Activated naive CD8-positive, alpha-beta T cell treated with anti-CD3 and anti-CD28 coated beads, Interleukin-2, amount 50 U/mL, for 24 hours (primary cell): Measurements from ENCODE around the gene EPC1.
"Not testable (repeated sequence)": the region's sequence is repeated elsewhere in the genome, so short reads cannot be mapped to it uniquely, and the experiment has no call there.

Experiments used
- ATAC-seq: fragments of 150-1000 bp; cut with Tn5 transposase; one replicate; pipeline ENCODE4 v1.10.0; 2021
- DNase-seq: peaks from one replicate; pipeline ENCODE4 v3.0.0; 2021
- H3K27ac Mint-ChIP-seq: one replicate; pipeline ENCODE4 v1.8.0; 2021; ENCODE audit warnings: mild to moderate bottlenecking, mixed read lengths
- H3K27me3 Mint-ChIP-seq: one replicate; pipeline ENCODE4 v1.8.0; 2021; ENCODE audit warnings: mixed read lengths
- H3K36me3 Mint-ChIP-seq: one replicate; pipeline ENCODE4 v1.8.0; 2021; ENCODE audit warnings: low read depth, mixed read lengths
- H3K4me1 Mint-ChIP-seq: one replicate; pipeline ENCODE4 v1.8.0; 2021; ENCODE audit warnings: mixed read lengths
- H3K4me3 Mint-ChIP-seq: one replicate; pipeline ENCODE4 v1.8.0; 2021; ENCODE audit warnings: mild to moderate bottlenecking, moderate library complexity, mixed read lengths
- H3K9me3 Mint-ChIP-seq: one replicate; pipeline ENCODE4 v1.8.0; 2021; ENCODE audit warnings: mixed read lengths

Gene EPC1, protein sequence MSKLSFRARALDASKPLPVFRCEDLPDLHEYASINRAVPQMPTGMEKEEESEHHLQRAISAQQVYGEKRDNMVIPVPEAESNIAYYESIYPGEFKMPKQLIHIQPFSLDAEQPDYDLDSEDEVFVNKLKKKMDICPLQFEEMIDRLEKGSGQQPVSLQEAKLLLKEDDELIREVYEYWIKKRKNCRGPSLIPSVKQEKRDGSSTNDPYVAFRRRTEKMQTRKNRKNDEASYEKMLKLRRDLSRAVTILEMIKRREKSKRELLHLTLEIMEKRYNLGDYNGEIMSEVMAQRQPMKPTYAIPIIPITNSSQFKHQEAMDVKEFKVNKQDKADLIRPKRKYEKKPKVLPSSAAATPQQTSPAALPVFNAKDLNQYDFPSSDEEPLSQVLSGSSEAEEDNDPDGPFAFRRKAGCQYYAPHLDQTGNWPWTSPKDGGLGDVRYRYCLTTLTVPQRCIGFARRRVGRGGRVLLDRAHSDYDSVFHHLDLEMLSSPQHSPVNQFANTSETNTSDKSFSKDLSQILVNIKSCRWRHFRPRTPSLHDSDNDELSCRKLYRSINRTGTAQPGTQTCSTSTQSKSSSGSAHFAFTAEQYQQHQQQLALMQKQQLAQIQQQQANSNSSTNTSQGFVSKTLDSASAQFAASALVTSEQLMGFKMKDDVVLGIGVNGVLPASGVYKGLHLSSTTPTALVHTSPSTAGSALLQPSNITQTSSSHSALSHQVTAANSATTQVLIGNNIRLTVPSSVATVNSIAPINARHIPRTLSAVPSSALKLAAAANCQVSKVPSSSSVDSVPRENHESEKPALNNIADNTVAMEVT

DNA sequence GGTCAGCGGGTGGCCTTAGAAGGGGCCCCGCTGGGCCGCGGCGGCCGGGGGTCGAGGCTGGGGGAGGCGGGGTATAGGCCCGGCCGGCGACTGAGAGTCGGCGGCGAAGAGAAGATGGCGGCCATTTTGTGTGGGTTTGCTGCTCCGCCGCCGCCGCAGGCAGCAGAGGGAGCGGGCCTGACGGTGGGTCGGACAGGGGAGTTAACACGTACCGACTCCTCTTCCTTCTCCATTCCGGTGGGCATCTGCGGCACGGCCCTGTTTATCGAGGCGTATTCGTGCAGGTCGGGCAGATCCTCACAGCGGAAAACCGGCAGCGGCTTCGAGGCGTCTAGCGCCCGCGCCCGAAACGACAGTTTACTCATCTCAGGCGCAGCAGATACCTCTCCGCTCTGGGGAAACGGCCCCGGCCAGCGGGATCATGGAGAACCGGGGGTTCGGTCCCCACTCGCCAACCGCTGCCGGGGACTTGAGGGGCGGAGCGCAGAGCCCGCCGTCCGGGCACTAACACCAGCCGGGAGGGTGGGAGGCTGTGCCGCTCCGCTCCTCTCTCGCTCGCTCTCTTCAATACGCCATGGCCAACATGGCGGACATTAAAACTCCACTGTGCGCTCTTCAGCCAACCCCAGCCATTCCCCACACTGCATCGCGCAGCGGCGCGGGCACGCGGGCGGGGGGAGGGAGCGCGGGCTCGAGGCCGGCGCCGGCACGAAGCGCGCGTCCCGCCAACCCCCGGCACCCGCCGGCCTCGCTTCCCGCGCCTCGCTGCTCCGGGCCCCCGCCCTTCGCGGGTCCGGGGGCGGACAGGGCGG is at the start of gene EPC1:
Gene EPC1, minus strand, starts transcription at position 608 of the 812 bp plus-strand sequence. Its CDS starts 243 bp downstream, at position 365.
- Mint-ChIP-seq H3K9me3 (no peaks in the 10 kb centered on the region), H3K4me1 (peaks cover 64% of the 10 kb centered on the region), H3K27me3 (no peaks in the 10 kb centered on the region), H3K36me3 (peaks cover 20% of the 10 kb centered on the region), H3K27ac (peak within 1 kb of the TSS; percentile 99), H3K4me3 (peak within 1 kb of the TSS; percentile 90)
- peak; percentile 85 for DNase-seq
- peak; percentile 78 for ATAC-seq

DNA sequence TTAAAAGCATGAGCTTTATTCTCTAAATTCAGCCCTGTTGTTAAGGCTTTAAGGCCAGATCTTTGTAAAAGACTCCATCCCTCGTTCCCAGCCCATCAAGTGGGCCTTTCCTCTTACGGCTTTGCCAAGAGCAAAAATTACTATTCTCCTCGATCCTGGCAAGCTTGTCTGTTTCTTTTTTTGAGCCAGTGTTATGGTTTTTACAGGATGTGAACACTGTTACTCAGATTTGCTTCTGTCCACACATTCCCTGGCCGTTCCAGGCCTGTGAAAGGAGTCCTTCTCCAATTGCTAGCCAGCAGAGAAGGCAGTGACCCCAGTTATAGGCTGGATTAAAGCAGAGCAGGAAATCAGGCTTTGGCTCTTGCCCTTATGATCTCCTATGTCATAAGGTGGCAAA is 47.0 kb upstream of the EPC1 start:
- DNase-seq (no peak), ATAC-seq (no peak)
- no peaks in the 10 kb centered on the region for H3K4me1 Mint-ChIP-seq
- no peak overlapping the region for H3K4me3 Mint-ChIP-seq
- H3K9me3 Mint-ChIP-seq = no peaks in the 10 kb centered on the region
- no peaks in the 10 kb centered on the region for H3K27me3 Mint-ChIP-seq
- H3K36me3 Mint-ChIP-seq = no peaks in the 10 kb centered on the region
- no peak overlapping the region for H3K27ac Mint-ChIP-seq

GRCh38 chr10:32392284-32392683 is 45.3 kb upstream of the EPC1 start:
- not testable (repeated sequence) for H3K4me3 Mint-ChIP-seq, DNase-seq, ATAC-seq, H3K4me1 Mint-ChIP-seq, H3K27ac Mint-ChIP-seq, H3K36me3 Mint-ChIP-seq, H3K27me3 Mint-ChIP-seq, H3K9me3 Mint-ChIP-seq

GRCh38 chr10:32390193-32390592 is 43.2 kb upstream of the EPC1 start:
- Mint-ChIP-seq H3K27ac (no peak overlapping the region), H3K4me1 (peaks cover 8% of the 10 kb centered on the region), H3K27me3 (no peaks in the 10 kb centered on the region), H3K9me3 (no peaks in the 10 kb centered on the region), H3K36me3 (no peaks in the 10 kb centered on the region), H3K4me3 (no peak overlapping the region)
- DNase-seq (no peak), ATAC-seq (no peak)

GRCh38 chr10:32388258-32389027 is 41.5 kb upstream of the EPC1 start:
- Mint-ChIP-seq H3K4me1 (peaks cover 14% of the 10 kb centered on the region), H3K9me3 (no peaks in the 10 kb centered on the region), H3K36me3 (no peaks in the 10 kb centered on the region), H3K4me3 (no peak overlapping the region), H3K27ac (no peak overlapping the region), H3K27me3 (no peaks in the 10 kb centered on the region)
- ATAC-seq = no peak
- DNase-seq = no peak

DNA sequence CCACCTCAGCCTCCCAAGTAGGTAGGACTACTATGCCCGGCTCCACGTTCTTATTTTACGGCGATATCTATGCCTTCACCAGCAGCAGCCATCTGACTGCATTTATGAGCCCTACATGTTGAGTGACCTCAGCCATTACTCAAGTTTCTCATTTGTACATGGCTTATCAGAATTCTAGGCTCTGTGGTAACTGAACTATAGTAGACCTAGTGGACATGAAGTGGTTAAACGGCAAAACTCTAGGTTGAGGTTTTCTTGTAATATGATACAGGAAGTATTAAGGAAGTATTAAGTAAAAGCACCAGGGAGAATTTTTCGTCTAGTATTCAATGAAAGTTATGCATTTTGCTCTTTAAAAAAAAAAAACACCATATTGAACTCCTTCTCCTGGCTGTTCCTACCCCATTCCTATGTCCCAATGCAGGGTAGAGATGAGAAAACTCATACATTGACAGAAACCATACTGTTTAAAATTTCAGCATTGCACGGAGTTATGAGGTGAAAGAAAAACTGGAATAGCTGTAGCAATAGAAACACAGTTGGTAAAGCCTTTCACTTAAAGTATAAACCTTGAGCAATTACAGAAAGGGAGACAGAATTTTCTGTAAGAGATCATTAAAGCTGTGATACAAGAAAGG is 39.8 kb upstream of the EPC1 start:
- DNase-seq (no peak), ATAC-seq (no peak)
- Mint-ChIP-seq H3K4me3 (no peak overlapping the region), H3K27me3 (no peaks in the 10 kb centered on the region), H3K4me1 (peaks cover 16% of the 10 kb centered on the region), H3K27ac (no peak overlapping the region), H3K36me3 (no peaks in the 10 kb centered on the region), H3K9me3 (no peaks in the 10 kb centered on the region)

- H3K4me1 Mint-ChIP-seq = peaks cover 19% of the 10 kb centered on the region
- H3K9me3 Mint-ChIP-seq = no peaks in the 10 kb centered on the region
- no peak overlapping the region for H3K27ac Mint-ChIP-seq
- ATAC-seq (peak; percentile 22), DNase-seq (no peak)
- no peaks in the 10 kb centered on the region for H3K36me3 Mint-ChIP-seq
- H3K27me3 Mint-ChIP-seq = no peaks in the 10 kb centered on the region
- H3K4me3 Mint-ChIP-seq = no peak overlapping the region
These were observed 37.2 kb upstream of the EPC1 start for GRCh38 chr10:32384171-32384570.

DNA sequence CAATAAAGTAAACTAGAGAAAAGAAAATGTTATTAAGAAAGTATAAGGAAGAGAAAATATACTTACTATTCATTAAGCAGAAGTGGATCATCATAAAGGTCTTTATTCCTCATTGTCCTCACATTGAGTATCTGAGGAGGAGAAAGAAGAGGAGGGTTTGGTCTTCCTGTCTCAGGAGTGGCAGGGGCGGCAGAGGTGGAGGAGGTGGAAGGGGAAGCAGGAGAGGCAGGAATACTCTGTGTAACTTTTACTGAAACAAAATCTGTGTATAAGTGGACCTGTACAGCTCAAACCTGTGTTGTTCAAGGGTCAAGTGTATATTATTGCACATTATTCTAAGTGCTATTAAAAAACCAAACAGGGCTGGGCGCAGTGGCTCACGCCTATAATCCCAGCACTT is 34.2 kb upstream of the EPC1 start:
- peaks cover 14% of the 10 kb centered on the region for H3K4me1 Mint-ChIP-seq
- no peaks in the 10 kb centered on the region for H3K27me3 Mint-ChIP-seq
- DNase-seq = no peak
- no peak overlapping the region for H3K4me3 Mint-ChIP-seq
- no peak for ATAC-seq
- H3K27ac Mint-ChIP-seq = no peak overlapping the region
- H3K9me3 Mint-ChIP-seq = no peaks in the 10 kb centered on the region
- H3K36me3 Mint-ChIP-seq = no peaks in the 10 kb centered on the region

DNA sequence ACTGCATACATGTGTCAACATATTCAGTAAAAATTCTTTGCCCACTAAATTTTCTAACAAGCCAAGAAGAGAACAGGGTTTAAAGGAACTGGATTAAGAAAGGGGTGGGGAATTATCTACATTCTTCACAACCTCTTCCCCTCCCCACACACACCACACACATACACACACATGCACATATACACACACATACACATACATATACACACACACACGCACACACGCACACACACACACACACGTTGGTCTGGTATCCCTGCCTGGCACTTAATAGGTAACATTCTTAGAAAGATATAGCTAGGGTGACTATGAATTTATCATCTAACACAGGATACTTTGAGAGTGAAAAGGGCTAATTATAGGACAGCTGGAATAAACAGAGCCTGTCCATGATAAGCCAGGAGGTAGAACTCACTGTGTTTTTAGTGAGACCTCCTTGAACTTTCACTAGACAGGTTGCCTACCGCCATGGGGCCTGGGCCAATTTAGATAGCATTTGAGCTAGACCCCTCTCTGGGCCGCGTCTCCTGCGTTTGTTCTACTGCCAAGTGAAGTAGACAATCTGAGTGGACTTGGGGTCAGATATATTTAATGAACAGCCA is 33.1 kb upstream of the EPC1 start:
- Mint-ChIP-seq H3K36me3 (no peaks in the 10 kb centered on the region), H3K9me3 (no peaks in the 10 kb centered on the region), H3K4me1 (peaks cover 19% of the 10 kb centered on the region), H3K27ac (no peak overlapping the region), H3K4me3 (no peak overlapping the region), H3K27me3 (no peaks in the 10 kb centered on the region)
- DNase-seq (no peak), ATAC-seq (no peak)

DNA sequence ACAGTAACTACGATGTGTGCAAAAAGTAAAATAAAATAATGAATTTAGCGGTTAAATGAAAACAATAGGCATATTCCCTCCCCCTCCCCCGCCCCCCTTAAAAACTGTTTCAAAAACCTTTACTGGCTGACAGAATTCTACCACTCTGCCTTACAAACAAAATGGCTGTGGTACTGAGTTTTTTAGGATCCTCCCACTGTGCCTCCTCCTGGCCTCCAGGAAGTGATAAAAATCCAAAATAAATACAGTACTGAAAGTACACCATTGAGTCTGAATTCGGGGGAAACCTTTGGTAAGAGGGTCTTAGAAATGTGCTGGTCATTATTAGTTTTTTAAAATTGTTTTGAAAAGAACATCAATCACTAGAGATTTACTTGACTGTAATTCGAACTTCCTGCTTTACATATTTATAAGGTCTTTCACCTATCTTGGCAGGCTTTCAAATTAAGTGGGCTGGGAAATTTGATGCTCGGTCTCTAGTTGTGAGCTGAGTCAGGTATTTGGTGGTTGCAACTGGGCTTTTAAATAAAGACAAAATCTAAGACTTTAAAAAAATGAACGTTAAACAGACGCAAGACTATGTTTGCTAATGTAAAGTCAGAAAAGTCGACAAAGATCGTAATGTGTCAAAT is 32.5 kb upstream of the EPC1 start:
- no peak overlapping the region for H3K27ac Mint-ChIP-seq
- no peaks in the 10 kb centered on the region for H3K36me3 Mint-ChIP-seq
- no peaks in the 10 kb centered on the region for H3K27me3 Mint-ChIP-seq
- no peaks in the 10 kb centered on the region for H3K9me3 Mint-ChIP-seq
- DNase-seq (no peak), ATAC-seq (no peak)
- H3K4me3 Mint-ChIP-seq = no peak overlapping the region
- peaks cover 26% of the 10 kb centered on the region for H3K4me1 Mint-ChIP-seq

GRCh38 chr10:32378363-32379317 is 31.7 kb upstream of the EPC1 start:
- no peak overlapping the region for H3K4me3 Mint-ChIP-seq
- no peak overlapping the region for H3K27ac Mint-ChIP-seq
- ATAC-seq (peak; percentile 99), DNase-seq (peak; percentile 87)
- H3K9me3 Mint-ChIP-seq = no peaks in the 10 kb centered on the region
- no peaks in the 10 kb centered on the region for H3K27me3 Mint-ChIP-seq
- H3K36me3 Mint-ChIP-seq = no peaks in the 10 kb centered on the region
- peaks cover 26% of the 10 kb centered on the region for H3K4me1 Mint-ChIP-seq
